ENCODE results near the gene KRTAP10-1. TPM values are rescaled to one million over a fixed set of nuclear protein-coding genes. Genes with fewer than 3 reads are reported as not detected.

The KRTAP10-1 gene
- total and polyA plus RNA-seq, 2 of the 13 experiments (the other 11 are each of a cell fraction or from before 2014, with no cell fraction given), result not detected

DNA sequence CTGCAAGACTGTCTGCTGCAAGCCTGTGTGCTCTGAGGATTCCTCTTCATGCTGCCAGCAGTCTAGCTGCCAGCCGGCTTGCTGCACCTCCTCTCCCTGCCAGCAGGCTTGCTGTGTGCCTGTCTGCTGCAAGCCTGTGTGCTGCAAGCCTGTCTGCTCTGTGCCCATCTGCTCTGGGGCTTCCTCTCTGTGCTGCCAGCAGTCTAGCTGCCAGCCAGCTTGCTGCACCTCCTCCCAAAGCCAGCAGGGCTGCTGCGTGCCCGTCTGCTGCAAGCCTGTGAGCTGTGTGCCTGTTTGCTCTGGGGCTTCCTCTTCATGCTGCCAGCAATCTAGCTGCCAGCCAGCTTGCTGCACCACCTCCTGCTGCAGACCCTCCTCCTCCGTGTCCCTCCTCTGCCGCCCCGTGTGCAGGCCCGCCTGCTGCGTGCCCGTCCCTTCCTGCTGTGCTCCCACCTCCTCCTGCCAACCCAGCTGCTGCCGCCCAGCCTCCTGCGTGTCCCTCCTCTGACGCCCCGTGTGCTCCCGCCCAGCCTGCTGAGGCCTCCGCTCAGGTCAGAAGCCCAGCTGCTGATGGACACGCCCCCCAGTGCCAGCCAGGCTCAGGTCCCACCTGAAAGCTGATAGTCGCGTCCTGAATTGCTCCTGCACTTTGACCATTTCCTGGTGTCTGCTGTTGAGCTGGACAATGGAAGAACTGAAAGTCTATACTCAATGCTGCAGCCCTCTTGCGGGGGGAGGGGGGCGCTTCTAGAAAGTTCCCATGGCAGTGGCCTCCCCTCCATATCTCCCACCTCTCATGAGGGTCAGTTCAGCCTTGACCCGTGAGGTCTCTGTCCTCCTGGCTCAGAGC is 34.7 kb upstream of the KRTAP10-1 start (continued):
- TF ChIP-seq, protein P1, sequence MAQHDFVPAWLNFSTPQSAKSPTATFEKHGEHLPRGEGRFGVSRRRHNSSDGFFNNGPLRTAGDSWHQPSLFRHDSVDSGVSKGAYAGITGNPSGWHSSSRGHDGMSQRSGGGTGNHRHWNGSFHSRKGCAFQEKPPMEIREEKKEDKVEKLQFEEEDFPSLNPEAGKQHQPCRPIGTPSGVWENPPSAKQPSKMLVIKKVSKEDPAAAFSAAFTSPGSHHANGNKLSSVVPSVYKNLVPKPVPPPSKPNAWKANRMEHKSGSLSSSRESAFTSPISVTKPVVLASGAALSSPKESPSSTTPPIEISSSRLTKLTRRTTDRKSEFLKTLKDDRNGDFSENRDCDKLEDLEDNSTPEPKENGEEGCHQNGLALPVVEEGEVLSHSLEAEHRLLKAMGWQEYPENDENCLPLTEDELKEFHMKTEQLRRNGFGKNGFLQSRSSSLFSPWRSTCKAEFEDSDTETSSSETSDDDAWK (CRISPR knock-in tag; IDR thresholded peaks at IDR 0.05), result no peak
- TF ChIP-seq TBP (CRISPR knock-in tag; IDR thresholded peaks at IDR 0.05), result no peak
- TF ChIP-seq ZNF264 (CRISPR knock-in tag; IDR thresholded peaks at IDR 0.05), result peak; percentile 63; the same call in 1 of the 2 replicates
- TF ChIP-seq, protein P2, sequence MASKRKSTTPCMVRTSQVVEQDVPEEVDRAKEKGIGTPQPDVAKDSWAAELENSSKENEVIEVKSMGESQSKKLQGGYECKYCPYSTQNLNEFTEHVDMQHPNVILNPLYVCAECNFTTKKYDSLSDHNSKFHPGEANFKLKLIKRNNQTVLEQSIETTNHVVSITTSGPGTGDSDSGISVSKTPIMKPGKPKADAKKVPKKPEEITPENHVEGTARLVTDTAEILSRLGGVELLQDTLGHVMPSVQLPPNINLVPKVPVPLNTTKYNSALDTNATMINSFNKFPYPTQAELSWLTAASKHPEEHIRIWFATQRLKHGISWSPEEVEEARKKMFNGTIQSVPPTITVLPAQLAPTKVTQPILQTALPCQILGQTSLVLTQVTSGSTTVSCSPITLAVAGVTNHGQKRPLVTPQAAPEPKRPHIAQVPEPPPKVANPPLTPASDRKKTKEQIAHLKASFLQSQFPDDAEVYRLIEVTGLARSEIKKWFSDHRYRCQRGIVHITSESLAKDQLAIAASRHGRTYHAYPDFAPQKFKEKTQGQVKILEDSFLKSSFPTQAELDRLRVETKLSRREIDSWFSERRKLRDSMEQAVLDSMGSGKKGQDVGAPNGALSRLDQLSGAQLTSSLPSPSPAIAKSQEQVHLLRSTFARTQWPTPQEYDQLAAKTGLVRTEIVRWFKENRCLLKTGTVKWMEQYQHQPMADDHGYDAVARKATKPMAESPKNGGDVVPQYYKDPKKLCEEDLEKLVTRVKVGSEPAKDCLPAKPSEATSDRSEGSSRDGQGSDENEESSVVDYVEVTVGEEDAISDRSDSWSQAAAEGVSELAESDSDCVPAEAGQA (IDR thresholded peaks at IDR 0.05; ENCODE audit: low read depth), result 0 out of 2 replicates have a peak, but pooled peaks have one; percentile 15
- TF ChIP-seq, protein P2 (CRISPR knock-in tag; IDR thresholded peaks at IDR 0.05; ENCODE audit: borderline replicate concordance), result no peak
- TF ChIP-seq MBD4 (IDR thresholded peaks at IDR 0.05; ENCODE audit: borderline replicate concordance, low read length), result no peak
- no peak for TF ChIP-seq NFE2L1 (CRISPR knock-in tag; IDR thresholded peaks at IDR 0.05; ENCODE audit: borderline replicate concordance)
- TF ChIP-seq, protein P3, sequence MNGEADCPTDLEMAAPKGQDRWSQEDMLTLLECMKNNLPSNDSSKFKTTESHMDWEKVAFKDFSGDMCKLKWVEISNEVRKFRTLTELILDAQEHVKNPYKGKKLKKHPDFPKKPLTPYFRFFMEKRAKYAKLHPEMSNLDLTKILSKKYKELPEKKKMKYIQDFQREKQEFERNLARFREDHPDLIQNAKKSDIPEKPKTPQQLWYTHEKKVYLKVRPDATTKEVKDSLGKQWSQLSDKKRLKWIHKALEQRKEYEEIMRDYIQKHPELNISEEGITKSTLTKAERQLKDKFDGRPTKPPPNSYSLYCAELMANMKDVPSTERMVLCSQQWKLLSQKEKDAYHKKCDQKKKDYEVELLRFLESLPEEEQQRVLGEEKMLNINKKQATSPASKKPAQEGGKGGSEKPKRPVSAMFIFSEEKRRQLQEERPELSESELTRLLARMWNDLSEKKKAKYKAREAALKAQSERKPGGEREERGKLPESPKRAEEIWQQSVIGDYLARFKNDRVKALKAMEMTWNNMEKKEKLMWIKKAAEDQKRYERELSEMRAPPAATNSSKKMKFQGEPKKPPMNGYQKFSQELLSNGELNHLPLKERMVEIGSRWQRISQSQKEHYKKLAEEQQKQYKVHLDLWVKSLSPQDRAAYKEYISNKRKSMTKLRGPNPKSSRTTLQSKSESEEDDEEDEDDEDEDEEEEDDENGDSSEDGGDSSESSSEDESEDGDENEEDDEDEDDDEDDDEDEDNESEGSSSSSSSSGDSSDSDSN (CRISPR knock-in tag; IDR thresholded peaks at IDR 0.05), result 0 out of 2 replicates have a peak, but pooled peaks have one; percentile 25
- TF ChIP-seq FOXJ3 (CRISPR knock-in tag; IDR thresholded peaks at IDR 0.05; ENCODE audit: borderline replicate concordance), result no peak
- no peak for TF ChIP-seq SMAD3 (CRISPR knock-in tag; IDR thresholded peaks at IDR 0.05)
- TF ChIP-seq EHMT2 (IDR thresholded peaks at IDR 0.05; ENCODE audit: borderline replicate concordance, low read depth, low read length), result peak; percentile 71; the same call in 1 of the 2 replicates
- TF ChIP-seq ZNF7 (CRISPR knock-in tag; IDR thresholded peaks at IDR 0.05), result no peak
- TF ChIP-seq, protein P4, sequence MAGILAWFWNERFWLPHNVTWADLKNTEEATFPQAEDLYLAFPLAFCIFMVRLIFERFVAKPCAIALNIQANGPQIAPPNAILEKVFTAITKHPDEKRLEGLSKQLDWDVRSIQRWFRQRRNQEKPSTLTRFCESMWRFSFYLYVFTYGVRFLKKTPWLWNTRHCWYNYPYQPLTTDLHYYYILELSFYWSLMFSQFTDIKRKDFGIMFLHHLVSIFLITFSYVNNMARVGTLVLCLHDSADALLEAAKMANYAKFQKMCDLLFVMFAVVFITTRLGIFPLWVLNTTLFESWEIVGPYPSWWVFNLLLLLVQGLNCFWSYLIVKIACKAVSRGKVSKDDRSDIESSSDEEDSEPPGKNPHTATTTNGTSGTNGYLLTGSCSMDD (CRISPR knock-in tag; IDR thresholded peaks at IDR 0.05), result no peak
- peak; percentile 33; the same call in 1 of the 2 replicates for TF ChIP-seq BRD4 (CRISPR knock-in tag; IDR thresholded peaks at IDR 0.05)
- no peak for TF ChIP-seq CENPX (CRISPR knock-in tag; IDR thresholded peaks at IDR 0.05)

Measured in HepG2 (cell line).